ENCODE data around the gene TMEM190. TPM values are rescaled to one million over a fixed set of nuclear protein-coding genes. Genes with fewer than 3 reads are reported as not detected.

TMEM190 gene
- total RNA-seq, 1 donor: not detected

DNA sequence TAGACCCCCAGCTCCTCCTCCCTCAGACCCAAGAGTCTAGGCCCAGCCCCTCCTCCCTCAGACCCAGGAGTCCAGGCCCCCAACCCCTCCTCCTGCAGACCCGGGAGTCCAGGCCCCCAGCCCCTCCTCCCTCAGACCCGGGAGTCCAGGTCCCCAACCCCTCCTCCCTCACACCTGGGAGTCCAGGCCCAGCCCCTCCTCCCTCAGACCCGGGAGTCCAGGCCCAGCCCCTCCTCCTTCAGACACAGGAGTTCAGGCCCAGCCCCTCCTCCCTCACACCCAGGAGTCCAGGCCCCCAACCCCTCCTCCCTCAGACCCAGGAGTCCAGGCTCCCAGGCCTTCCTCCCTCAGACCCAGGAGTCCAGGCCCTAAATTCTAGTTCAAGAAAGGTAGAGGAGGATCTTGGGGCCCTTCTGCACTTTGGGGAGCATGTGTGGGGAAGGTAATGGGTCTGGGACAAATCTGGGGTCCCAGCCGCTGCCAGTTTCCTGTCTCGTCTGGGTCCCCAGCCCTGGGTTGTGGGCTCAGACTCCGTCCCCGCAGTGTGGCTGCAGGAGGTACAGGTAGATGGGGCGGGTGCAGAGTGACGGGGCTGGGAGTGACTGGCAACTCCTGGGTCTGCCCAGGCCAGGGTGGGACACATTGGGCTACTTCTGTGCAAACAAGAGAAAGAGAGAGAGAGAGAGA lies 3.2 kb upstream of the TMEM190 start:
- TF ChIP-seq, protein P1, sequence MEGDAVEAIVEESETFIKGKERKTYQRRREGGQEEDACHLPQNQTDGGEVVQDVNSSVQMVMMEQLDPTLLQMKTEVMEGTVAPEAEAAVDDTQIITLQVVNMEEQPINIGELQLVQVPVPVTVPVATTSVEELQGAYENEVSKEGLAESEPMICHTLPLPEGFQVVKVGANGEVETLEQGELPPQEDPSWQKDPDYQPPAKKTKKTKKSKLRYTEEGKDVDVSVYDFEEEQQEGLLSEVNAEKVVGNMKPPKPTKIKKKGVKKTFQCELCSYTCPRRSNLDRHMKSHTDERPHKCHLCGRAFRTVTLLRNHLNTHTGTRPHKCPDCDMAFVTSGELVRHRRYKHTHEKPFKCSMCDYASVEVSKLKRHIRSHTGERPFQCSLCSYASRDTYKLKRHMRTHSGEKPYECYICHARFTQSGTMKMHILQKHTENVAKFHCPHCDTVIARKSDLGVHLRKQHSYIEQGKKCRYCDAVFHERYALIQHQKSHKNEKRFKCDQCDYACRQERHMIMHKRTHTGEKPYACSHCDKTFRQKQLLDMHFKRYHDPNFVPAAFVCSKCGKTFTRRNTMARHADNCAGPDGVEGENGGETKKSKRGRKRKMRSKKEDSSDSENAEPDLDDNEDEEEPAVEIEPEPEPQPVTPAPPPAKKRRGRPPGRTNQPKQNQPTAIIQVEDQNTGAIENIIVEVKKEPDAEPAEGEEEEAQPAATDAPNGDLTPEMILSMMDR (IDR thresholded peaks at IDR 0.05; ENCODE audit: insufficient read depth, low read length): no peak
- no peak overlapping the region for H3K4me3 ChIP-seq (ENCODE audit: low read depth, low read length)
- no peak for DNase-seq (ENCODE audit: low read depth)

DNA sequence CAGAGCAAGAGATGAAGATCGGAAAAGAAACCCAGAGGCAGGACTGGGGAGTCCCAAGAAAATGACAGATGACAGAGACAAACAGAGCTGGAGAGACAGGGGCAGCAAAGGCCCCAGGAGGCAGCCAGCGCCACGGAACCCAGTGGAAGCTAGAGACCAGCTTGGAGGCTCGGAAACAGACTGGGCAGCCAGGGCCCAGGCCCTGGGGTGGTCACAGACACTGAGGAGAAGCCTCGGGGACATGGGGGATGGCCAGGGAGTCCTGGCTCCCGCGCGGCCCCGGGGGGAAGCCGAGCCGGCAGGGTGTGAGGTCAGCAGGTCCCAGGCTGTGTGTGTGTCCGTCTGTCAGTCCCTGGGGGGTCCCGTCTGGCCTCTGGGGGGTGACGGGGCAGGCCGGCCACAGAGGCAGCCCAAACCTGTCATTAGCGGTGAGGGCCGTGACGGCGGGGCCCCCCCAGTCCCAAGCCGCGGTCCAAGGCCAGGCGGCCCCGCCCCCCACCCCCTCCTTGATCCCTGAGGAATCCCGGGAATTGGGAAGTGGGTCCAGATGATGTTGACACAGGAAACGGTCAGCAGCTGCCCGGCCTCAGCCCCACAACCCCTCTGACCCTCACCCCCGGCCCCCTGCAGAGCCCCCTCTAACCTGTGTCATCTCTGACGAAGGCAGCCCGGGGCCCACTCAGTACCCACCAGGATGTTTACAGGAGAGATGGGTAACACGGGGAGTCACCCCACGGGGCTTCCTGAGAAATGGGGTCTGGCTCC lies 2.5 kb upstream of the TMEM190 start:
- DNase-seq (ENCODE audit: low read depth): peak; percentile 43
- TF ChIP-seq, protein P1 (IDR thresholded peaks at IDR 0.05; ENCODE audit: insufficient read depth, low read length): no peak
- H3K4me3 ChIP-seq (ENCODE audit: low read depth, low read length): no peak overlapping the region

DNA sequence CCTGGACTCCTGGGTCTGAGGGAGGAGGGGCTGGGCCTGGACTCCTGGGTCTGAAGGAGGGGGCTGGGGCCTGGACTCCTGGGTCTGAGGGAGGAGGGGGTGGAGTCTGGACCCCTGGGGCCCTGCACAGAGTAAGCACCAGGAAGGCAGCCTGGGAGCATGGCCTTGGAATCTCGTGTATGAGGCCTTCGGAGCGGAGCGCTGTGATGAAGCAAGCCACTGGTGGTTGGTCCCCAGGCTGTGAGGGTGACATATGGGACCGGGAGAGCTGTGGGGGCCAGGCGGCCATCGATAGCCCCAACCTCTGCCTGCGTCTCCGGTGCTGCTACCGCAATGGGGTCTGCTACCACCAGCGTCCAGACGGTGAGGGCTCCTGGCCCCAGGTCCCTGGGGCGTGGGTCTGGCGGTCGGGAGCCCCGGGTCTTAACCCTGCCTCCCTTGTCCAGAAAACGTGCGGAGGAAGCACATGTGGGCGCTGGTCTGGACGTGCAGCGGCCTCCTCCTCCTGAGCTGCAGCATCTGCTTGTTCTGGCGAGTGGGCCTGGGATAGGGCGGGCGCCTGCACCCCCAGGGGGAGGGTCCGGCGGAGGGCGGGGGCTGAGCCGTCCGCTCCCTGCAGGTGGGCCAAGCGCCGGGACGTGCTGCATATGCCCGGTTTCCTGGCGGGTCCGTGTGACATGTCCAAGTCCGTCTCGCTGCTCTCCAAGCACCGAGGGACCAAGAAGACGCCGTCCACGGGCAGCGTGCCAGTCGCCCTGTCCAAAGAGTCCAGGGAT lies 918 bp downstream of the TMEM190 start:
- DNase-seq (ENCODE audit: low read depth): no peak
- TF ChIP-seq, protein P1 (IDR thresholded peaks at IDR 0.05; ENCODE audit: insufficient read depth, low read length): no peak
- no peak overlapping the region for H3K4me3 ChIP-seq (ENCODE audit: low read depth, low read length)

DNA sequence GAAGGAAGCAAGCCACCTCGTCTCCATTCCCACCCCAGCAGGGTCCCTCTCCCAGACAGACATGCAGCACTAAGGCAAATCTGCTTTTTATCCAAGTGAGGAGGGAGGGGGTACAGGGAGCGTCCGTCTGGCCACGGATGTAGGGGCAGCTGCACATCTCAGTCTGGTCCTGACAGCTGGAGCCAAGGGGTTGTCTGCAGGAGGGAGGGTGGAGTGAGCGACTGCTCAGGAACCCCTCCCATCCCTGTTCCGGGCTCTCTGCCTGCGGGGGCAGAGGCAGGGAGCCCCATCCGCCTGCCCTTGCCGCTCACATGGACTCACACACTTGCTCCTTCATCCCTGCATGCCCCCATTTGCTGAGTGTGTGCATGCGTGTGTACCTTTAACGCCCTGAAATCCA lies 2.5 kb downstream of the TMEM190 start:
- H3K4me3 ChIP-seq (ENCODE audit: low read depth, low read length): no peak overlapping the region
- TF ChIP-seq, protein P1 (IDR thresholded peaks at IDR 0.05; ENCODE audit: insufficient read depth, low read length): no peak
- DNase-seq (ENCODE audit: low read depth): no peak

DNA sequence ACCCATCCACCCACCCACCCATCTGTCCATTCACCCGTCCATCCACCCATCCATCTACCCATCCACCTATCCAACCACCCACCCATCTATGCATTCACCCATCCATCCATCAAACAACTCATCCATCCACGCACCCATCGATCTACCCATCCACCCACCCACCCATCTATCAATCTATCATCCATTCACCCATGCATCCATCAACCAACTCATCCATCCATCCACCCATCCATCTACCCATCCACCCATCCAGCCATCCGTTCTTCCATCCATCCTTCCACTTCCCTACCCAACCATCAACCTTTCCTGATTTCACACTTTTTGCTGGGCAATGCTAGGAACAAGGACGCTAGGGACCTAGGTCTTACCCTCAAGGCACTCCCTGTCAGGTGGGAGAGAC lies 5.4 kb downstream of the TMEM190 start:
- DNase-seq (ENCODE audit: low read depth): no peak
- TF ChIP-seq, protein P1 (IDR thresholded peaks at IDR 0.05; ENCODE audit: insufficient read depth, low read length): no peak
- no peak overlapping the region for H3K4me3 ChIP-seq (ENCODE audit: low read depth, low read length)

DNA sequence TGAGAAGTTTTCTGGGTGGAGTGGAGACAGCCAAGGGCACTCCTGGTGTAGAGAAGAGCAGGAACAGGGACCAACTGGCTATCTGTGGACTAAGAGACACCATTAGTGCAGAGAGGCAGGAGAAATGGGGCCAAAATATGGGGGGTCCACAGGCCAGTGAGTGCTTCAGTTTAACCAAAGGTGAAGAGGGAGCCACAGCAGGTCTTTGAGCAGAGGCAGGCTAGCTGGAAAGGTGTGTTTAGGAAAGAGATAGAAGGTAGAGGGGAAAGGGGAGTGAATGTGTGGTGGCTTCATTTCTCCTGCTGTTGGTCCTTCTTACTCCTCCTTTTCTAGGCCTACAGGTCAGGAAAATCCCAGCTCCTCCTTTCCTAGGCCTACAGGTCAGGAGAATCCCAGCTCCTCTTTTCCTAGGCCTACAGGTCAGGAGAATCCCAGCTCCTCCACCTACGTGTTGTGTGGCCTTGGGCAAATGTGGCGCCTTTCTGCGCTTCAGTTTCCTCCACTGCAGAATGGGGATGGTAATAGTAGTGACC lies 6.0 kb downstream of the TMEM190 start:
- TF ChIP-seq, protein P1 (IDR thresholded peaks at IDR 0.05; ENCODE audit: insufficient read depth, low read length): no peak
- no peak for DNase-seq (ENCODE audit: low read depth)
- H3K4me3 ChIP-seq (ENCODE audit: low read depth, low read length): no peak overlapping the region

Data from fibroblast of the aortic adventitia (primary cell).